Activated CD4-positive, alpha-beta T cell treated with anti-CD3 and anti-CD28 coated beads for 1 hour (primary cell): ENCODE data around the gene AKNA.

Source experiments
- DNase-seq: peaks from one replicate; pipeline ENCODE4 v3.0.0-alpha.2; 2020

The AKNA gene

GRCh38 chr9:114387680-114388356, at the start of gene AKNA:
Gene AKNA, minus strand, starts transcription at chr9:114387982. Its CDS starts 6,649 bp downstream, at chr9:114381333.
- peak; percentile 74 for DNase-seq

DNA sequence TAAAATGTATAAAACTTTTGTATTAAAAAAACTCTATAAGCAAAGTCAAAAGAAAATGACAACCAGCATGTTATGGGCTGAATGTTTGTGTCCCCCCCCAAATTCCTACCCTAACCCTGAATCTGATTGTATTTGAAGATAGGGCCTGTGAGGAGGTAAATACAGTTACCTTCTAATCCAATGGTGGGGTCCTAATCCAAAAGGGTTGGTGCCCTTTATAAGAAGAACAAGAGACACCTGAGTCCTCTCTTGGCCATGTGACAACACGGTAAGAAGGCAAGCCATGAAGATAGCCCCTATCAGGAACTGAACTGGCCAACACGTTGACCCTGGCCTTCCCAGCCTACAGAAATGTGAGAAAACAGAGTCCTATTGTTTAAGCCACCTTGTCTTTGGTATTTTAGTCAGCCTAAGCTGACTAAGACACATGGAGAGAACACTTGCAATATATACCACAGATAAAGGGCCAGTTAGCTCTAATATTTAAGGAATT, 49.7 kb upstream of the AKNA start:
- no peak for DNase-seq

- DNase-seq: no peak
These were observed 47.1 kb upstream of the AKNA start for GRCh38 chr9:114434878-114435311.

- no peak for DNase-seq
These were observed 46.0 kb upstream of the AKNA start for GRCh38 chr9:114433720-114434255.

DNA sequence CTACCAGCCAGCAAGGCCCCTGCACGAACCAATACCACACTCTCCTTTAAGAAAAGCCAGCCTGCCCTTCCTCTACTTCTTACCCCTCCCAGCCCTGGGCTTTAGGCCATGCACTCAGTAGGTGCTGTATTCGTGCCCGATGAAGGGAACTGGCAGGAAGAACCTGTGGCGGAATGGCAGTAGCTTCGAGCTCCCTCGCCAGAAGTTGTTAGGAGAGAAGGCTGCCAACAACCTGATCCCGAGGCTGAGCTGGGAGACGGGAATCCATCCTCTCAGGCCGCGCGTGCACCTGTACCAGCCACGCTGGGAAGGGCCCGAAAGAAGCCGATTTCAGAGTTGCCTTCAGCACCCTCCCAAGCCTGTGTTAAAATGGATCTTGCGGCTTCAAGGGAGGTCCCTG, 45.3 kb upstream of the AKNA start:
- DNase-seq: no peak

DNA sequence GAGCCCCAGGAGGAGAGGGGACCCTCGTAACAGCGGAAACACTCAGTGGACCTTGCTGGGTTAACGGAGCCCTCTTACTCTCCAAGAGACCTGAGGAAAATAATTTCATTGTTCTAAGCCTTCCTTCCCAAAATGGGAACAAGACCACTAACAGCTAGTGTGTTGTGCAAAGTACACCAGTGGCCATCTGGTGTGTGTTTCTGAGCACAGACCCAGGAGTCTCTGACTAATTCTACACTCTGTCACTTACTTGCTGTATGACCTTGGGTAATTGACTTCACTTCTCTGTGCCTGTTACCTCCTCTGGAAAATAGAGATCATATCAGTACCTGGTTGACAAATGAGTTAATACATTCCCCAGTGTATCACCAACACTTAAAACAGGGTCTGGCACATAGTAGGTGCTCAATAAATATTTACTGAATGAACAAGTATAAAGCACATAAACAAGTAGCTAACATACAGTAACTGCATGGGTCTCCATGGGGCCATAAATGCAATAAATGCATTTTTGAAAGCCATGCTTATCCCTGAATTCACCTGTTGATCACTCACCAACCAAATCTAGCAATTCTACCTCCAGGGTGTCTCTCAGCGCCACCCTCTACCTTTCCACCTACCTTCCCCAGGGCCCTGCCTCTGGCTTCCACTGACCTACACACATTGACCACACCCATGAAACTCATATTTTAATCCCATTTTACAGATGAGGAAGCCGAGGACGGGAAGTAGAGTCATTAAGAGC, 44.7 kb upstream of the AKNA start:
- DNase-seq: no peak

GRCh38 chr9:114431770-114432169, 44.0 kb upstream of the AKNA start:
- DNase-seq: no peak

- no peak for DNase-seq
These were observed 43.2 kb upstream of the AKNA start for GRCh38 chr9:114431003-114431402.

DNA sequence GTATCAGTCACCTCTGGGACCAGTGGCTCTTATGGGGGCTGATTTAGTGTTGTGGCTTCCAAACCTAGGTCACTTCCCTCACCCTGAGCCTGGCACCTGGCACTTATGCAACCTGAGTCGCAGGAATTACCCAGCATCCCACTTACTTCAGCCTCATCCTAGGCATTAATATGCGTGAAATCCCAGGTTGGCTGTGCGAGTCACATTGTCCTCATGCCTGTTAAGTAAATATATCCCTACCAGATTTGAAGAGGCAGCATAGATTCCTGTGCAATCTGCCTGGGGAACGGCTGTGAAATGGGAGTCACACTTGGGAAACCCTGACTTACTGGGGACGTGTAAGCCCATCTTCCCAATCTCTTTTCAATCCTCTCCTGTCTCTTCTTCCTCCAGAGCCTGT, 42.7 kb upstream of the AKNA start:
- DNase-seq: no peak

DNA sequence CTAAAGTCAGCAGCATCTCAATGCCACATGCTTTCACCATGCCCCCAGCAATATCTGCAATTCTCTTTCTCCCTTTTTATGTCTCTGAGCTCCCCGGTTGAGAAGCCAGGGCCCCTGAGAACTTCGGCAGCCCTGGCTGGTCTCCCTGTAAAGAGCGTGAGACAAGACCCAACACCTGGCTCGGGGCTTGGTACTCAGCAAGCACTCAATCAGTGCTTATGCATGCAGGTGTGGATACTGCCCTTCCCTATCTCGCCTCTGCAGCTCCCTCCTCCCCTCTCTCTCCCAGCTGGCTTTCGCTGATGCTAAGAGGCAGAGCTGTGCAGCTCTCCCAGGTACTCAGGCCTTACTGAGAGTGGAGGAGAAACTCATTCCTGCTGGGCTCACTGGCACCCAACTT, 41.7 kb upstream of the AKNA start:
- DNase-seq: no peak

- no peak for DNase-seq
These were observed 40.7 kb upstream of the AKNA start for GRCh38 chr9:114428466-114428865.

GRCh38 chr9:114427644-114428043, 39.9 kb upstream of the AKNA start:
- no peak for DNase-seq

DNA sequence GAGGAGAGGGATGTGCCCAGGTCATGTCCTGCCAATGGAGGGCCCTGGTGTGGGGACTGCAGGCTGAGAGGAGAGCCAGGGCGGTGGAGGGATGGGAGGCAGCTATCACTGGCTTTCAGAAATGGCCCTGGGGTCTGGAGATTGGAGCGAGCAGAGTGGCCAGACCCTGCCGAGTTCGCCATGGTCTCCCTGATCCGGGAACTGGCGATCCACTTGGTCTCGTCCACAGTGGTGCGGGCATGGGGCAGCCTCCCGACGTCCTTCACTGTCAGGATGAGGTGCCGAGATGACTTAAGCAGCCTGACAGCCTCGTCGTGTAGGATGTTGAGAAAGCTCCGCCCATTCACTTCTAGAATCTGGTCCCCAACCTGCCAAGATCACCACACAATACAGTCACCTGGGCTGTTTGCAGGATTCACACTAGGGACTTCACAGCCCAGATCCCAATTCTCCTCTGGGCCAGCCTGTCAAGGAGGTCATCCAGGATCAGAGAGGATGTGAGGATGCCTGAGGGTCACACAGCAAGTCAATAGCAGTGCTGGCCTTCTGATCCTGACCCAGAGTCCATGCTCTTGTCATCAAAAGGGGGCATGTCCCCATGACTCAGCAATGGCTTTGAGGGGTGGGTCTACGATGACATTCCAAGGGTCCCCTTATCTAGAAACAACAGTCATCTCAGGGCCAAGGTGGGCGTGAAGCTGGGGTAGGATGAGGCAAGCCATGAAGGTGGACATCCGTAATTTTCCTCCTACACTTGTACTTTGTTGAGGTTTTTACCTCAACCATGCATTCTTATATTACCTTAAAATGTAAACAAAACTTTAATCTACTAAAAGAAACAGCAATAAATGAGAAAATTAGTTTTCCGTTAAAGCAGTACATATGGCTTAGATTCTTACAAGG, 38.5 kb upstream of the AKNA start:
- DNase-seq: no peak

- DNase-seq: no peak
These were observed 37.3 kb upstream of the AKNA start for GRCh38 chr9:114425126-114425525.

GRCh38 chr9:114424126-114424525, 36.3 kb upstream of the AKNA start:
- no peak for DNase-seq

- DNase-seq: no peak
These were observed 35.4 kb upstream of the AKNA start for GRCh38 chr9:114423181-114423580.

DNA sequence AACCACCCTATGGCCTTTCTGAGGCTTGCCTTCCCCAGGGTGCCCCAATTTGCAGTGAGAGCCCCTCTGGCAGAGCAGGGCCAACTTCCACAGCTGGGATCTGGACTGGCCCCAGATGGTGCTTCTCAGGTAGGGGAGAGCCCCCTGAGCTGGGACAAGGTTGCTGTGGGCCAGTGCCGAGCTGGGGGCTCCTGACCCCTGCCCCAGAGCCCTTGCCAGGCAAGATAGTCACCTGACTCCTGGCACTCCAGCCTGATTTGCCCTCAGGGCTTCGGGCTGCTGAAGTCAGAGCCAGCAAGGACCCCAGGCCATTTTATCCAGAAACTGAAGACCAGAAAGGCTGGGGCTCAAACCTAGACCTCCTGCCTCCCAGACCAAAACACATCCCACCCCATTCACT, 33.4 kb upstream of the AKNA start:
- DNase-seq: no peak

GRCh38 chr9:114419796-114420195, 32.0 kb upstream of the AKNA start:
- DNase-seq: no peak

- no peak for DNase-seq
These were observed 30.3 kb upstream of the AKNA start for GRCh38 chr9:114418053-114418452.

DNA sequence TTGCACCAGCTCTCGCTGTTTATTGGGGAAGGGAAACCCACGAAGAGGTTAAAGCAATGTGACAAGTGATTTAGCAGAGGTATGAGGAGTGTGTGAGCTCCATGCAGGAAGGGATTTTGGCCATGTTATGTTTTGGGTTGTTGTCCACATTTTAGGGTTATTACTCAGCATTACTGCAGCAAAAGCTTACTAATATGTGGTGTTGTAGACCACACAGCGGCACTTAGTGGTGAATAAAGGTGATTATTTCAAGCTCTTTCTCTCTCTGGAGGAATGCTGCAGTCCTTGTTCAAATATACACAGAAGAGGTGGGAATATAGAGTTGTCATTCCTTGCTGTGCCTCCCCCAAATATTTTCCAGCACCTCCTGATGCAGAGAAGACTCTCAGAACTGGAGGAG, 29.7 kb upstream of the AKNA start:
- DNase-seq: no peak

GRCh38 chr9:114416906-114417305, 29.1 kb upstream of the AKNA start:
- DNase-seq: no peak

DNA sequence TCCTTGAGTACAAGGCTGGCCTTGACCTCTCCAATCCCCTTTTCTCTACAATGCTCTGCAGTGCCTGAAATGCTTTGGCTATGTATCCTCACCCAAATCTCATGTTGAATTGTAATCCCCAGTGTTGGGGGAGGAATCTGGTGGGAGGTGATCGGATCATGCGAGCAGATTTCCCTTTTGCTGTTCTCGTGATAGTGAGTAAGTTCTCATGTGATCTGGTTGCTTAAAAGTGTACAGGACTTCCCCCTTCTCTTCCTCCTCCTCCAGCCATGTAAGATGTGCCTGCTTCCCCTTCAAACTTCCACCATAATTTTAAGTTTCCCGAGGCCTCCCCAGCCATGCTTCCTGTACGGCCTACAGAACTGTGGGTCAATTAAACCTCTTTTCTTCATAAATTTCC, 28.5 kb upstream of the AKNA start:
- no peak for DNase-seq

- no peak for DNase-seq
These were observed 26.6 kb upstream of the AKNA start for GRCh38 chr9:114414346-114414745.
